ACHN (cell line): Measurements from ENCODE around the gene CEP63.

Experiments used
- DNase-seq: peaks from one replicate; pipeline ENCODE4 v3.0.0-alpha.2; 2015
- in situ Hi-C: cut with HindIII; loops from 2 replicates; pipeline ENCODE4 v1.10.0; 2017; ENCODE audit warnings: low sequenced_read_pairs, low pct_ligation_motif_present, low pct_unique_long_range_greater_than_20kb

The CEP63 gene

DNA sequence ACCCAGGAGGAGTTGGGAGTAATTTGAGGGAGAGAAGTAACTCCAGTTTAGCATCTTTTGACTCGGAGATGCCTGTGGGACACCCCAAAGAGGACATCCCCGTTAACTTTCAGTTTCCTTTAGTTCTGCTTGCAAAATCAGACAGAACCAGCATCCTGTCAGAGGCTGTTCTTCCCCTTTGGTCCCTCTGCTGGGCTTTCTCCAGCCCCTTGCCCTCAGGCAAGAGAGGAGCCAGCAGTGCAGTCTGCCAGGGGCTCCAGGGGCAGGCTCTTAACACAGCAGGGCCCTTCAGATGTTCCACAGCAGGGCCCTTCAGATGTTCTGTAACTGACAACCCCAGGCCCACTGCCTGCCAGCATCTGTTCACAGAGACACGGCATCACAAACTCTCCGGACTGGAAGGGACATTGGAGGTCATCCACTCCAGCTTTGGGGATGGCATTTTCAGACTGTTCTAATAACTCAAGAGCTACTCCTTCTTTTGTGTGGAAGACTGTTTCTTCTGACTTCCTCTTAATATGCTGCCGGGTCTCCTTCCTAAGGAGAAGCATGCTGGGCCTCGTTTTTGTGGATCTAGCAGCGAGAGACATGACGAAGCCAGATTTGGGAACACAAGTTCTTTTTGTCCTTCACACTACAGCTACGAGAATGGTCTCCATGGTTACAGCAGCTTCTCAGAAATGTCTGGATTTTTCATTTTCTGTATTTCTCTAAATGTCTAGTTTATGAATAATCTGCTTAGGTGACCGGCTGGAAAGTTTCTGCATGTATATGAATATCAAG, 113.1 kb downstream of the CEP63 start:
- DNase-seq: no peak
- in situ Hi-C loops: no loop called here

DNA sequence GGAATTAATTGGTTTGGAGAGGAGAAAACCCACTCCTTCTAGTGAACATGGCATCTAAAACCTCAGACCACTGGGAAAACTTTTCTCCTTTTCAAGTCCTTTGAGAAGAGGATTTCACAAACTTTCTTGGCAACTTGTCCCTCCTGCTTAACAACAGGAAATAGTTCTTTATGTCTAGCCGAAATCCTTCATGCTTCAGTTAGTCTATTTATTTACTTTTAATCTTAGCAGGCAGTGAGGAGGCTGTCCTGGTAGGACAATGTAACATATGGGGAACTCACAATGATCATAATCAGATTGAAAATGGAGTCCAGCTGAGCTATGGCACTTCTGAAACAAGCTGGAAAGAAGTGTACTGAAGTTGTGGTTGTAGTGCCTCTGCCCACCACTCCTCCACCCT, 114.3 kb downstream of the CEP63 start:
- in situ Hi-C loops: no loop called here
- no peak for DNase-seq

DNA sequence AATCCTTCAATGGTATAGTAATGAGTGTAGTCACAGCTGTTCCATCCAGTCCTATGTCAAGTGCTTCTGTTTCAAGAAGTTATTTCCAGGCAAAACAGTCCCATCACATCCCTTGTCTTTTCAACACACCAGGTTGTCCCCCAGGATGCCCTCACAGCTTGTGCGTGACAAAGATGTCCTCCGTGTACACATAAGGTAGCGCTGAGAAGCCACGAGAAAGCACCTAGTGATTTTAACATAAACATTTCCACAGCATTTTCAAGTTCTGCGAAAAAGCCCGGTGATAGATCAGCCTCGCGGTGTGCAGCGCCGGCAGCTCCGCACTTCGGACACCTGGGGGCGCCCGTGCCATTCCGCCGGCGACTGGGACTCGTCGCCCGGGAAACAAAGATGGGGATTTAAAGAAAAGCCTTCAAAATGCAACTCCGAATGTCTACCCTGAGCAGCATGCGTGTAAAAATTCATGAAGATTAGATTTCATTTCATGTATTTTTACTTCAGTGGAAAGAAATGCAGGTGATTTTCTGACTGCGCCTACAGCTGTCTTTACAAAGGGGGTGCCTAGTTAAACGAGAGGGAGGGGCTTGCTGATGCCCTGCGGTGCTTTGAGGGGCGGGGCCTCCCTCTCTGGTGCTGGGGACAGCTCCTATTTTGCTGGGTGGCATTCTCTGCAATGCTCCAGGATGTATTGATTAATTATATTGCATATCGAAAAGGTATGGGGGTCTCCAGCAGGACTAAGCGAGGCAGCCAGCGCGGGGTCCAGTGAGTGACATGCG, 115.0 kb downstream of the CEP63 start:
- DNase-seq: peak; percentile 61
- in situ Hi-C loops: no loop called here

DNA sequence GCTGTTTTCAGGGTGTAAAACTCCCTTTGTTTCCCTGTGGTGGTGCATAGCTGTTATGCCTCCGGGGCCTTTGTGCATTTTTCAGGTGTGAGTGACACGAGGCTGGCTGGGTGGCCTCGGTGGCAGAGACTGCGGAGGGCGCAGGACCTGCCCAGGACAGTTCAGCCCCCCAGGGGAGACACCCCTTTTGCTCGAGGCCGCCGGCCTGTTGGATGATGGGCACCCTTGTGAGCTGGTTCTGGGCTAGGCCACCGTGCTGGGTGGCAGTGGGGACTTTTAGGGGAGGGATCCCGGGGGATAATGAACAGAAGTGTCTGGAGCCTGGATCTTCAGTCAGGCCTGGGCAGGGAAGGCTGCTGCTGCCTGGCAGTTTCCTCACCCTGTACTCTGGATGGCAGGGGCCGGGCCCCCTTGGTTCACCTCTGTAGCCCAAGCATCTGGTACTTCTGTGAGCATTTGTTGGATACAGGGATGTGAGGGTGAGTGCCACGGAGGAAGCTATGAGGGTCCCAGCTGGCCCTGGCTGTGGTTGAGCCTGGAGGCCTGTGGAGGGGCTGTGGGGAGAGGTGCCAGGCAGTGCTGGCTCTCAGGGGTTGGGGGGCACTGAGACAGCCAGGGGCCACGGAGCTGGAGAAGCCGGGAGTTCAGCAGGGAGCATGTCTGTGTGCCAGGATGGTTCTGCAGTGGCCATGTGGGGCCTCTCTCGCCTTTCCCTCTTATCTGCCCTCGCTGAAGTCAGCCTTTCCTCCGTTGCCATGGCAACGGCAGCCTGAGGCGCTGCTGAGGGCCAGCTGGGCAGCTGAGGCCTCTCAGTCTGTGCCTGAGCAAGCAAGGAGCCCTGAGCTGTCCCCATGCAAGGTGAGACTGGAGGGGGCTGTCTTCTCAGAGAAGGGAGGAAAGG, 115.9 kb downstream of the CEP63 start:
- in situ Hi-C loops: no loop called here
- DNase-seq: no peak

DNA sequence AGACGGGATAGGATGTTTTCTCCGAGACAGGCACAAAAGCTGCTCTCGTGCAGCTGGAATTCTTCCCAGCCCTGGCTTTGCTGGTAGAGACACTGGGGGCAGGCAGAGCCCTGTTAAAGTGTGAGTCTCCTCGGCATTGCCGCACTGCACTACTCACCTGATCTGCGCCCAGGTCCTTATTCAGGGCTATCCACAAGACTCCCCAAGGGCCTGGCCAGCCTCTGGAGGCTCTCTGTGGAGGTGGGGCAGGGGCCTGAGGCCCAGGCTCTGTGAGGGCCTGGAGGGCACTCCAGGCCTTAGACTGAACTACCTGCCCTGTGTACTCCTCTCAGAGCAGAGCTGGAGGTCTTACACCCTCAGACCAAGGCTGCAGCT, 116.6 kb downstream of the CEP63 start:
- no peak for DNase-seq
- in situ Hi-C loops: no loop called here

DNA sequence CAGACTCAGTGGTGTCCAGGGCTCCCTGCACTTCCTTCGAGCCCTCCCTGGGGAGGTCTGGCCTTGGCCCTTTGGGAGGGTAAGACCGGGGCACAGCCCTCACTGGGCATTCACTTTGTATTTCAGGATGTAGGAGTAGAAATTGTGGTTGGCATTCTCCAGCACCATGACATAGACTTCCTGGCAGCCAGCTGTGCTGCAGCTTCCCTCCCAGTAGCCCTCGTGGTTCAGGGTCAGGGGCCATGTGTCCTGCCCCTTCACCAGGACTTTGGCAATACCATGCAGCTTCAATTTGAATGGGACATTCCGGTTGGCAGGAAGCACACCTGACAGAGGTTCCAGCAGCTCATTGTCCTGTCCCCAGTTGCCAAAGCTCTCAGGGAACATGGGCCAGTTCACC, 117.6 kb downstream of the CEP63 start:
- no peak for DNase-seq
- in situ Hi-C loops: no loop called here

DNA sequence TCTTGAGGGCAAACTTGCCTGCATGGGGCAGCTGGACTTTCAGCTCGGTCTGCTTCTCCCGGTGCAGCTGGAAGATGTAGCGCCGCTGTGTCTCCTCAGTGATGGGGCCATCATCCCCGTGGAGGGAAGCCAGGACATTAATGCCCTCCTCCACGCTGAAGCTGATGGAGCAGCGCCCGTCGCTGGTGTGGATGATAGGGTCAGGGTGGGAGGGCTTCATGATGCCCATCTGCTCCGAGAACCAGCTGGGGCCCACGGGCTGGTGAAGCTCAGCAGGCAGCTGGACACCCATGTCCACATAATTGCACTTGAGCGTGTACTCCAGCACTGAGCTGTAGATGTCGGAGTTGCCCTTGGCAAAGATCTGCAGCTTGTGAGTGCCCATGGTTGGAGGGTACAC, 118.1 kb downstream of the CEP63 start:
- in situ Hi-C loops: no loop called here
- DNase-seq: no peak

DNA sequence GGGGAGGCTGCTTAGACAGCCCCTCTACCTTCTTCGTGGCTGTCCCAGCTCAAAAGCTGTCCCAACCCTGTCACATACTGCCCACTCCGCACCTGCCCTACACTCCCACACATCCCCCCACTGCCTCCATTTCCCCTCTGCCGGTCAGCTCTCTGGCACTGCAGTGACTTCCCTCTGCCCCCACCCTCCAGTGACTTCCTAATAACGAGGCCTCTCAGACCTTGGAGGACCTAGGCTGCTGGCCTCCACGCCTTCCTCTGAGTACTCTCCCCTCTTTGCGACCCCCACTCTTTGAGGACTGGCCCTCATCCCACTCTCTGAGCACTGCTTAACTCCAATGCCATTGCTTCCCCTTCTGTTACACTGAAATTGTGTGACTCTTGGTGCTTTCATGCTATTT, 119.7 kb downstream of the CEP63 start:
- in situ Hi-C loops: no loop called here

DNA sequence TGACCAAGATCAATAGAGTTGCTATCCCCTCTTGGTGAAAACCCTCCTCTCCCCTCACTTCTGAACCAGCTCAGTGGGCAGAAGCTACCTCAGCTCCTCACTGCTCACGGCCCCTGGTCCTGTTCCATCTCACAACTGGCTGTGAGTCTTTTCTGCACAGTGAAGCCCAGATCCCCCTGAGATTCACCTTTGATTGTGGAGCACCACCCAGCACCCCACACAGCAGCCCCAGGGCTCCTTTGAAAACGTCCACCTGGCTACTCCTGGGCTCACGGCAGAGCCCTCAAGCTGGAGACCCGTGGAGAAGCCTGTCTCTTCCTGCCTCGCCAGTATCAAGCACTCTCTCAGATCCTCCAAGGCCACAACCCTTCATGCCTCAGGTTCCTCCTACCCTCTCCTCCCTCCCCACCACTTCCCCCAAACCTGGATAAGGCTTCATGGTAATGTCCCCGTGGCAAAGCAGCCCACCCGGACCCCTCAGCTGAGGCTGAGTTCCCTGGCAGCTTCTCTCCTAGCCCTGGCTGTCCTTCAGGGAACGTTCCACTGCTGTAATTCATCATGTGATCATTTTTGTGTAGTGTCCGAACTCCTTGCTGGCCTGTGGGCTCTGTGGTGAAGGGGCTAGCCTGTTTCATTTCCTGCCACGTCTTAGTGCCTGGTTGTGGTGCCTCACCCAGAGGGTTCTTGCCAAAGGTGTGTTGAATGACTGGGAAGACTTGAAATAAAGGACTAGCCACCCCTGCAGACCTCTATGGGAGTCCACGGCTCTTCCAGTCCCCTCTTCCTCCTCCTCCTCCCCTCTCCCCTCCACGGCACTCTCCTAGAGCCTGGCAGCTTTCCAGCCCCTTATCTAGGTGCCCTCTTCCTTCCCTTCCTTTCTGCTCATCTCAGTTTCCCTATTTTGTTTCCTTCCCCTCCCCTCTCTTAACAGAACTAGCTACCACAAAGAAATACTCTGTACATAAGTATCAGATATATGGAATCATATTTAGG, 120.5 kb downstream of the CEP63 start:
- DNase-seq: no peak
- in situ Hi-C loops: no loop called here

More for the DNA sequence above, 119.7 kb downstream of the CEP63 start:
- DNase-seq: no peak

DNA sequence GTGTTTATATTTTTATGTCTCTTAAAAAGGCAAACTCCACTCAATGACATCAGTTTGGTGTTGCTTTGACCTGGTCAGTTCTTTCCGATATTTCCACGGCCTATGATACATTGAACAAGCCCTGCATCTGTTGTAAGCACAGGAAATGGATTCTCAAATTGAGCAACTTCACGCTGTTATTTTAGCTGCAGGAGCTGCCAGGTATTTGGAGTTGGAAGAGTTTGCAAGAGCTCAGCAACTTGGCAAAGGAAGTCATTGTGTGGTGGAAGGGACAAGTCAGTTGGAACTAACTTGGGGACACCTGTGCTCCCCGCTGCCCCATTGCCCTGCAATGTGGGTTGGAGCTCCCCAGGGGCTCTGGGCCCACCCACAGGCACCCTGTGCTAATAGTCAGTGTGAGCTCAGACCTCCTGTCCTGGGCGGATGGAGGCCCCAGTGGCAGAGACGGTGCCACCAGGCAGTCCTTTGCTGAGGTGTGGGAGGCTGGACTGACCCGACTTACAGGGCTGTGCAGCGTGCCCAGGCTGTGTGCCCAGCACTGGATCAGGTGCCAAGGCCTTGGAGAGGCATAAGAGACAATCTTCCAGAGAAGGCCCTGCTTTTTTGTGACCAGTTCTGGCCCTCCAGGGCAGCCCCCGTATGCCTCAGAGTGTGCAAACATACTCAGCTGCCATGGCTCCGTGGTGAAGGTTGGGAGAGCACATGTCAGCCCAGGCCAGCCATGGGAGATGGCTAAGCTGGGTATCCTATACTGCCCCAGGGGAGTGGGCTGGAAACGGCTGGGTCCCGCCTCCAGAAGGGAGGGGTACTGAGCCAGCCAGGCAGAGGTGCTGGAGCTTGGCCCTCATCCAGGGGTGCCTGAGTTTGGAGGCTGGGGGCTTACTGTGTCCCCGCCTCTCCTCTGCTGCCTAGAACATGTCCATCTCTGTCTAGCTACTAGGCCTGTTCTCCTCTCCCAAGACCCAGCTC, 121.5 kb downstream of the CEP63 start:
- in situ Hi-C loops: no loop called here
- no peak for DNase-seq

DNA sequence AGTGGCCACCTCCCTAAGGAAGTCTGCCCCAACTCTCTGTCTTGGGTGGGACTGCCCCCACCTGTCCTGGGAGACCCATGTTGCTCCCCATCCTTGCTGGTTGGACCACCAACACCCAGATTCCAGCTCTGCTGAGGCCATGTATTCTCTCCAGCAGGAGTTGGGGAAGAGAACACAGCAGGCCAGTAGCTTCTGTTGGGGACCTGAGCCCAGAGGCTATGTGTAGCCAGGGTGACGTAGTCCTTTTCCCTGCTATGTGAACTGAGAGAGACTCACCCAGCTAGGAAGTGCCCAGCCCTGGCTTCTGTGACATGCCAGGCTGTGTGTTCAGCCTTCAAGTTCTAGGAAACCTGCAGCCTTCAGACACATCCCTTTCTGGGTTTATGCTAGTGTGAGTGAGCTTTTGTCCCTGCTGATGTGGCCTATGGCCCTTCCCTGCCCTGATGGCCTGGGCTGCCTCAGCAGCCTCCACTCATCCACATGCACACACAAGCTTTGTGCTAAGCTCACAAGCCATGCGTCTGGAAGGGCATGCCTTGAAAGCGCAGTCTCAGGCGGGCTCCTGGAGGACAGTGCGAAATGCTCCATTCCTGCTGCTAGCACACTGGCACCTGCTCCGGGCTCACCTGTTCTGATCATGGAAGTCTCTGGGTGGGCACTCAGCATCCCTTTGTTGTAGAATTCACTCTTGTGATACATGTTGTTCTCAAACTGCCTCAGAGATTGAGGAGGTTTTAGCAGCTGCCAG, 122.3 kb downstream of the CEP63 start:
- in situ Hi-C loops: no loop called here
- DNase-seq: no peak

DNA sequence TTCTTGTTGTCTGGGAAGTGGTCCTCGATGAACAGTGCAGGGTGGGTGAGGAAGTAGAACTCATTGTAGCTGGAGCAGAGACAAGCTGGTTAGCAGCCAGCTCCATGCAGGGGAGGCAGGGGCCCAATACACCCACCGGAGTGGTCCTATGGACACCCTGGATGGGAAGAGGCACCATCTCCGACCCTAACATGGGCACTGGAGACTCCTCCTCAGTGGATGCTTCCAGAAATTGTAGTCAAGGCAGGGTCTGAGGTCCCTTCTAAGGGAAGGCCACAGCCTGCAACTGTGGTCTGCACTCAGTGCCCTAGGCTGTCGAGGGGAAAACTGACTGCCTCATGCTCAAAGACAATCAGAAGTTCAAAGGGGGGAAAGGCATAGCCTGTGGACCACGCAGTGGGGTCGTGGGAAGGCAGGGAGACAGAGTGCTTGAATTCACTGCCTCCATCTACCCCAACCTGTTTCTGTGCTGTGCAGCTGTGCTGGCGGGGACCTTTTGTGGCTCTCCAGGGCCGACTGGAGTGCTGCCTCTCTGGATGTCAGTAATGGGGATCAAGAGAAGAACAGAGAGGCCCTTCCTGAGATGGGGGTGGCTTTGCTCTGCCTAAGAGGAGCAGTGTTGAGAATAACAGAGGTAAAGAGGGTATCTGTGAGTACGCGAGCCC, 123.0 kb downstream of the CEP63 start:
- DNase-seq: no peak
- in situ Hi-C loops: no loop called here

DNA sequence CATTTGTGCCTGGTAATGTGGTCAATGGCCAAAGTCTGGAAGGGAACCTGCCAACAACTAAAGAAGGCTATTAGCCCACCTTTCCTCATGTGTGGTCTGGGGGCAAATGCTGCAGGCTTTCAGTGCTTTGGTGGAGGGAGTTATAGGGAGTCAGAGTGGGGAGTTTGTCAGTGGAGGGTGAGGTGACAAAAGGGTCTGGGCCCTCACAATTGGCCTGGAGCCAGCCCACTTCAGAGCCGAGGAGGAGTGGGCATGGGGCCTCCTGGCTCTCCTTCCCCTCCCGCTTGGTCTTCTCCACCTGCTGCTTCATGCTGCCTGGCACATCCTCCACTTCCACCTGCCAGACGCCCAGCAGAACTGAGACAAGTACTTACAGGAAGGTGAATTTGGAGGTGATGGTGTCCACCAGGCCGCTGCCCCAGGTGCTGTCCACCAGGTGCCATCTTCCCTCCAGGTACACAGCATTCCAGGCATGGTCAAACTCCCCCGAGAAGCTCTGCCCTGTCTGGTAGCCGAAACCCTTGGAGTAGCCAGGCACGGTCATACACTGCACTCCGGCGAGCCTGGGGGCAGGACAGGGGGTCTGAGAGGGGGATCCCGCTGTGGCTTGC, 124.1 kb downstream of the CEP63 start:
- no peak for DNase-seq
- in situ Hi-C loops: no loop called here

DNA sequence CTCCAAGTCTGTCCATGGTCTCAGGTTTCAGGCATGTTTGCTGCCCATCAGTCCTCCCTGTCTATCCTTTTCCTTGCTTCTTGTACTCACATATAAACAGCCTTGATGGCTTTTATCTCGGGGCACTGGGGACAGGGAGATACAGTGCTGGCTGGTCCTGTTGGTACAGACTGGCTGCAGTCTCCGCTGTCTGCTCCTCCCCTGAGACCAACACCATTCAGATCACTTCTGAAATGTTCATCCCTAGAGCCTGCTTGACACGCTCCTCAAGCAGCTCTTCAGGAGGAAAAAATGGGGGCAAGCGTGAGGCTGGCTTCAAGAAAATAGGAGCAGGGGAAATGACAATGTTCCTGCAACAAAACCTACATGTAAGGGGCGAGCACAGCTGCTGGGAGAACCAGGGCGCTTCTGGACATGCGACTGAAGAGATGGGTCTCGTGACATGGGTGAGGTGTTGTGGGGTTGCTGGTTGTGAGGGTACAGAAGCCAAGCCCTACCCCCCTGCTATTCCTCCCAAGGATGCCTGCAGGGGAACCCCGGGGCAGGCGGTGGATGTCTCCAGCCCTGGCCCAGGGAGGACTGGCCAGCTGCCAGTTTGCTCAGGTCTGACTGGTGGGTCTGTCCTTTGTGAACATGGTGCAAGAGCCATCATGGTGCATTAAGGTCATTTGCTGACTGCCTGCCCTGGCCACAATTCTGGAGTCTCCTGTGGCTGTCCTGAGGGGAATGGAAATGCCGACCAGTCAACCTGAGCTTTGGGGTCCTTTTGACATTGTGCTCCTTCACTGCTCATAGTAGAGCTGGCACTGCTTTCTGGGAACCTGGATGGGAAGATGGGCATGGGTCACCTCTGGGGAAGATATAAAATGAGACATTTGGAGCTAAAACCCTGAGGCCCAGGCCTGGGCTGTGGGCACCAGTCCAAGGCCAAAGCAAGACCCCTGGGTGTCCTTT, 124.9 kb downstream of the CEP63 start:
- in situ Hi-C loops: no loop called here

DNA sequence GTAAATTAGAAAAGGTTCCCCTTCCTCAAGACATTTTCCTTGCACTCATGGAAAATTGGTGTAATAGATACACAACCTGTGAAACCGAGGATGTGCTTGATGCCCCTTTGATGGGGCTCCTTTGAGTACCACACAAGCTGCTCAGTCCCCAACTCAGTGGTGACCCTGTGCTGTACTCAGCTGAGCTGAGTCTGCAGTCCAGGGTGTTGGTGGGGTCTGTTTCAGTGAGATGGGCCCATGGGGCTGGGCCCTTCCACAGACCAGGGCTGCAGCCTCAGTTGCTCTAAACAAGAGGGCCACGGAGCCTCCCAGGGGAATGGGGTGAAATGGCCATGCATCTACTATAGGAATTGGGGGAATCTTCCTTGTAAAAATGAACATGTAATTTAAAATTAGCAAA, 125.7 kb downstream of the CEP63 start:
- DNase-seq: no peak
- in situ Hi-C loops: no loop called here

More for the DNA sequence above, 124.9 kb downstream of the CEP63 start:
- no peak for DNase-seq
